Naive B cell (primary cell): Measurements from ENCODE around the gene CCDC33. TPM values are rescaled to one million over a fixed set of nuclear protein-coding genes. Genes with fewer than 3 reads are reported as not detected.
"Not testable (repeated sequence)": the region's sequence is repeated elsewhere in the genome, so short reads cannot be mapped to it uniquely, and the experiment has no call there.

Source experiments
- ATAC-seq, 2 donors: fragments of 150-1000 bp; cut with Tn5 transposase; 2 replicates each; pipeline ENCODE4 v1.10.0; 2021; ENCODE audit warnings: low read depth in 2 of 2, mild to moderate bottlenecking in 2 of 2, moderate library complexity in 2 of 2
- DNase-seq: peaks from one replicate; pipeline ENCODE4 v3.0.0; 2022
- H3K27ac Mint-ChIP-seq, 6 donors: one replicate each; pipeline ENCODE4 v1.8.0; 2020 to 2022; ENCODE audit warnings: mild to moderate bottlenecking in 6 of 6, mixed read lengths in 6 of 6, moderate library complexity in 5 of 6, inconsistent platforms in 2 of 6
- H3K27me3 Mint-ChIP-seq, 3 donors: one replicate each; pipeline ENCODE4 v1.8.0; 2021 to 2022; ENCODE audit warnings: mixed read lengths in 3 of 3, mild to moderate bottlenecking in 1 of 3
- H3K36me3 Mint-ChIP-seq, 2 donors: one replicate each; pipeline ENCODE4 v1.8.0; 2020 to 2022; ENCODE audit warnings: mixed read lengths in 2 of 2, inconsistent platforms in 1 of 2, mild to moderate bottlenecking in 1 of 2
- H3K4me1 Mint-ChIP-seq, 3 donors: one replicate each; pipeline ENCODE4 v1.8.0; 2020 to 2022; ENCODE audit warnings: mixed read lengths in 3 of 3, inconsistent platforms in 1 of 3, mild to moderate bottlenecking in 1 of 3, moderate library complexity in 1 of 3
- H3K4me3 Mint-ChIP-seq, 8 donors: one replicate each; pipeline ENCODE4 v1.8.0; 2020 to 2022; ENCODE audit warnings: mild to moderate bottlenecking in 8 of 8, mixed read lengths in 8 of 8, moderate library complexity in 8 of 8, inconsistent platforms in 2 of 8
- H3K9me3 Mint-ChIP-seq, 7 donors: one replicate each; pipeline ENCODE4 v1.8.0; 2020 to 2022; ENCODE audit warnings: mixed read lengths in 7 of 7, mild to moderate bottlenecking in 5 of 7, inconsistent platforms in 2 of 7, moderate library complexity in 1 of 7
- polyA plus RNA-seq, 6 donors: library from polyadenylated mRNA; unstranded; fragments of 300-500 nt; fragmentation: Illumina TruSeq; gene quantifications; one replicate each; pipeline ENCODE4 v1.2.3, GENCODE V29; 2021; ENCODE audit warnings: low read depth in 6 of 6

CCDC33 gene
- polyA plus RNA-seq, 6 donors from 2014 or later: not detected

DNA sequence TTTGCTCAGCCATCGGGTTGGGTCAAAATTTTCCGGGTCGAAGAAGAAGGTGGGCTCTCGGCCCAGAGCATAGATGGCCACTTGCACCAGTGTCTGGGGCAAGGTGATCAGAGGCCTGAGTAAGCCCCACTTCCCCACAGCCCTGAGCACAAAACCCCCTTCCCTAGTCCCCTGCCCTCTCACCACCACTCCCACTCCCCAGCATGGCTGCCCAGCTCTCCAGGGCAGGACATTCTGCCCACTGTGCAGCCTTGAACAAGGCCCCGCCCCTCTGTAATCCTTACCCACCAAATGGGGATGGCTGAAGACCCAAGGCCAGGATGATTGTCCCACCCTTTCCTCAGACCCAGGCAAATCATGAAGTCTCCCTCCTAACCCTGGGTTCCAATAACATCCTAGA lies 102.5 kb downstream of the CCDC33 start:
- Mint-ChIP-seq H3K9me3 (peaks cover 0 to 2% (median 0%) of the 10 kb centered on the region in 7 donors), H3K4me1 (peaks cover 0 to 3% (median 0%) of the 10 kb centered on the region in 3 donors), H3K4me3 (no peak overlapping the region), H3K36me3 (no peaks in the 10 kb centered on the region), H3K27ac (peak overlapping the region in 1 of 6 donors; percentile 71), H3K27me3 (peaks cover 5 to 42% (median 12%) of the 10 kb centered on the region in 3 donors)
- ATAC-seq (no peak), DNase-seq (no peak)

GRCh38 chr15:74339371-74339770 lies 103.2 kb downstream of the CCDC33 start:
- Mint-ChIP-seq H3K27me3 (peaks cover 5 to 37% (median 13%) of the 10 kb centered on the region in 3 donors), H3K9me3 (peaks cover 0 to under 1% (median 0%) of the 10 kb centered on the region in 7 donors), H3K4me1 (peaks cover 0 to 3% (median 0%) of the 10 kb centered on the region in 3 donors), H3K36me3 (no peaks in the 10 kb centered on the region), H3K4me3 (no peak overlapping the region), H3K27ac (no peak overlapping the region)
- DNase-seq: no peak
- ATAC-seq: no peak

GRCh38 chr15:74340150-74340549 lies 104.0 kb downstream of the CCDC33 start:
- Mint-ChIP-seq H3K36me3 (no peaks in the 10 kb centered on the region), H3K4me3 (no peak overlapping the region), H3K4me1 (peaks cover 0 to 3% (median 0%) of the 10 kb centered on the region in 3 donors), H3K27me3 (peaks cover 5 to 37% (median 14%) of the 10 kb centered on the region in 3 donors), H3K9me3 (no peaks in the 10 kb centered on the region), H3K27ac (no peak overlapping the region)
- ATAC-seq (no peak), DNase-seq (no peak)

DNA sequence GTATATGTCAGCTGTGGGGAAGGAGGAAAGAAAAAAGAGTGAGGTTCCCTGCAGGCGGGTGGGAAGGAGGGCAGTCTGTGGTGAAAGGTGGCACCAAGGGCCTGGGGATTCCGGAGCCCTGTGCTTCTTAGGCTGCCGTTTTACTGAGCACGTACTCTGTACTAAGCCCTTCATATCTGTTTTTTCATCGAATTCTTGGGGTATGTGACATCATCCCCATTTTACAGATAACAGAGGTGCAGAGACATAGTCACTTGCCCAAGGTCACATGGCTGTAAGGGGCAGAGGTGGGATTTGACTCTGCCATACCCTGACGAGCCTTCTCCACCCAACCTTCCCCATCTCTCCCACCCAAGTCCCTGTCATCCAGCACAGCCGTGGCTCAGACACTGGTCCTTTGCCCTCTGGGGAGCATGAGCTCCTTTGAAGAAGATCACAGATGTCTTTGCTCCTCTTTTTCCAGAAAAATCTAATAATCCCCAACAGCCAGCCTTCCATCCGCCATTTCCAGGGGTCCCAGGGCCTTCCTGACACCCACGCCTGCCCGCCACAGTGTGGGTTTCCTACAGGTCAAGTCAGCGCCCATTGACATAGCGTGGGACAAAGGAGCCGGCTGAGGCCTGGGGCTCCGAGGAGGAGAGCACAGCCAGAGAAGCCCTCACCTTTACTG lies 107.1 kb downstream of the CCDC33 start:
- peak overlapping the region in 2 of 6 donors; percentile 39 to 51 for H3K27ac Mint-ChIP-seq
- no peaks in the 10 kb centered on the region for H3K9me3 Mint-ChIP-seq
- no peak overlapping the region for H3K4me3 Mint-ChIP-seq
- no peaks in the 10 kb centered on the region for H3K4me1 Mint-ChIP-seq
- ATAC-seq (no peak), DNase-seq (no peak)
- no peaks in the 10 kb centered on the region for H3K36me3 Mint-ChIP-seq
- peaks cover 11 to 42% (median 24%) of the 10 kb centered on the region in 3 donors for H3K27me3 Mint-ChIP-seq

DNA sequence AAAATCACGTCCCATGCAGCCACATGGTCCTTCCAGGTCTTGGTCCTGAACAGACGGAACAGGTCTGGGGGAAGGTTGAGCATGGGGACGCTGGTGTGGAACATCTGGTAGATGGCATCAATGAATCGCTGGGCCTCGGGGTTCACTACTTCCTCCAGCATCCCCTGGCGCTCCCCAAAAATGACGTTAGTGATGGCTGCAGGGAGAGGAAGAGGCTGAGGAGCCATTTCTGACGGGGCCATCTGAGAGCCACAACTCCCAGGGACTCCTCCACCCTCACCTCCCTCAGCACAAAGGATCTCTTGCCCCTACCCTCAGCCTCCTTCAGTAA lies 107.6 kb downstream of the CCDC33 start:
- Mint-ChIP-seq H3K27me3 (peaks cover 11 to 41% (median 24%) of the 10 kb centered on the region in 3 donors), H3K9me3 (no peaks in the 10 kb centered on the region), H3K4me3 (no peak overlapping the region), H3K36me3 (no peaks in the 10 kb centered on the region), H3K27ac (no peak overlapping the region), H3K4me1 (no peaks in the 10 kb centered on the region)
- ATAC-seq (no peak), DNase-seq (no peak)

DNA sequence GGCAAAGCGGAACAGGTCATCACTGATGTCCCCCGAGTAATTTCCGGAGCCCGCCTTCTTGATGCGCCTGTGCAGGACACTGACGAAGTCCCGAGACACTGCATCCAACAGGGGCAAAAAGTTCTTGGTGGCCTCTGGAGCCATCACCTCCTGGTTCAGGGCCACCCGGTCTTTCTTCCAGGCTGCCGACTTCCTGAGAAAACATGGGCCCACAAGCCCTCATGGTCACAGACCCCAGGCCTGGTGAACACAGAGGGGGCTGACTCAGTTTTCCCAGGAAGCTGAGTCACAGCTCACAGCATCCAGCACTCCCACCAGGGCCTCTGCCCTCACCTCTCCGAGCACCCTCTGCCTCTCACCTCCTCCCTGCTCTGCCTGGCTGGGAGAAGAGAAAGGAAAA lies 108.9 kb downstream of the CCDC33 start:
- Mint-ChIP-seq H3K27me3 (peaks cover 11 to 28% (median 24%) of the 10 kb centered on the region in 3 donors), H3K27ac (no peak overlapping the region), H3K9me3 (no peaks in the 10 kb centered on the region), H3K36me3 (no peaks in the 10 kb centered on the region), H3K4me3 (no peak overlapping the region), H3K4me1 (no peaks in the 10 kb centered on the region)
- DNase-seq: no peak
- no peak for ATAC-seq

DNA sequence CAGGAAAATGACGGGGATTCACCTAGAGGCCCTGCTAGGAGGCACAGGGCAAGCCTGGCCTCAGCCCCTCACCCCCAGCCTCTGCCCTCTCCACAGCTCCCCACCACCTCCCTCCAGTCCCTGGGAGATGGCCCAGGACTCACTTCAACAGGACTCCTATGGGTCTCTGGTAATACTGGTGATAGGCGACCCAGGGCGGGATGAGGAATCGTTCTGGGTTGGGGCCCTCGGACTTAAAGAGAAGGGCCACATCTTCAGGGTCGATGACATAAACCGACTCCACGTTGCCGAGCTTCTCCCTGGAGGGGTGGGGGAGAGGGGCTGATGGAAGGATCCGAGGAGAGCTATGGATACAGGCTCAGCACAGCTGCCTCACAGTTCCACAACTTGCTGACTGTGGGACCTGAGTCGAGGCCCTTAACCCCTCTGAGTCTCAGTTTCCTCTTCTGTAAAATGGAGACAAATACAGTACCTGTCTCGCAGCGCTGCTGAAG lies 111.7 kb downstream of the CCDC33 start:
- Mint-ChIP-seq H3K27ac (no peak overlapping the region), H3K36me3 (no peaks in the 10 kb centered on the region), H3K4me3 (no peak overlapping the region), H3K27me3 (peaks cover 6 to 31% (median 22%) of the 10 kb centered on the region in 3 donors), H3K4me1 (no peaks in the 10 kb centered on the region), H3K9me3 (peaks cover 0 to under 1% (median 0%) of the 10 kb centered on the region in 7 donors)
- DNase-seq: no peak
- ATAC-seq: no peak

GRCh38 chr15:74349241-74349778 lies 113.2 kb downstream of the CCDC33 start:
- H3K27me3 Mint-ChIP-seq: peaks cover 7 to 22% (median 17%) of the 10 kb centered on the region in 3 donors
- DNase-seq (no peak), ATAC-seq (no peak)
- H3K4me1 Mint-ChIP-seq: no peaks in the 10 kb centered on the region
- peaks cover 1 to 16% (median 8%) of the 10 kb centered on the region in 7 donors for H3K9me3 Mint-ChIP-seq
- peak overlapping the region in 1 of 6 donors; percentile 63 for H3K27ac Mint-ChIP-seq
- no peak overlapping the region for H3K4me3 Mint-ChIP-seq
- peaks cover 0 to 2% of the 10 kb centered on the region in 2 donors for H3K36me3 Mint-ChIP-seq

DNA sequence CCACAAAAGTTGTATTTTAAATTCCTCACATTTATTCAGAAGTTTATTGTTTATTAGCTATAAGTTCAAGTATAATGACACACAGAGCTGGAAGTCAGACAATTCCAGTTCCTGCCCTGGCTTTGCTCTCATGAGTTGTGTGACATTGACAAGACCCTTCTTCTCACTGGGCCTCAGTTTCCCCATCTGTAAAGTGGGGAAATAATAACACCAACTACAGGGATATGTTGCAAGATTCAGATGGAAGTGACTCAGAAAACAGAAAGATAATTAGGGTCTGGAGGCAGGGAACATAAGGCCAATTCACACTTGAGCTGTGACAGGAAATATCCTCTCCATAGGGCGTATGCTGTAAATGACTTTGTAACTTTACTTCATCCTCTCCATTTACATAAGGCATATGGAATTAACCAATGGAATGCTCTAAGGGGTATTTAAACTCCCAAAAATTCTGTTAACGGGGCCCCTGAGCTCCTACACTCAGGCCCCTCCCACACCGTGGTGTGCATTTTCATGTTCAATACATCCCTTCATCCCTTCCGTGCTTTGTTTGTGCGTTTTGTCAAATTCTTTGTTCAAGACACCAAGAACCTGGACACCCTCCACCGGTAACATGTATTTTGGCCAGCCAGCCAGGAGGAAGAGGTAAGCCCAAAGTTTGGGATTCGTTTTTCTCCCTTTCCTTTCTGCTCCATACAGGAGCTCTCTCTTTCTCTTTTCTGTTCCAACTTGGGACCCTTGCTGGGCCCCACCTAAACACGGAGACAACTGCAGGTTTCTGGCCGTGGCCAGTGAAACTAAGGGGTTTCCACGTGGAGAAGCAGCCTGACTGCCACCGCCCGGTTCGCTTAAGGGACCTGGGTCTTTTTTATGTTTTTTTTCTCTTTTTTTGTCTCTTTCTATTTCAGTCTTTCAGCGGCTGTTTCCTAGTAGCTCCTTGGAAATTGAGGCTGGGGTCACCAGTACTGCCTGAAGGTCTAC lies 114.5 kb downstream of the CCDC33 start:
- no peak for DNase-seq
- Mint-ChIP-seq H3K4me1 (no peaks in the 10 kb centered on the region), H3K4me3 (no peak overlapping the region), H3K27ac (peak overlapping the region in 1 of 6 donors; percentile 81), H3K27me3 (peaks cover 15 to 29% (median 26%) of the 10 kb centered on the region in 3 donors), H3K36me3 (peaks cover 0 to 15% of the 10 kb centered on the region in 2 donors), H3K9me3 (peaks cover 8 to 26% (median 18%) of the 10 kb centered on the region in 7 donors)
- no peak for ATAC-seq

- DNase-seq: no peak
Observed at GRCh38 chr15:74351670-74352069, 115.5 kb downstream of the CCDC33 start.

DNA sequence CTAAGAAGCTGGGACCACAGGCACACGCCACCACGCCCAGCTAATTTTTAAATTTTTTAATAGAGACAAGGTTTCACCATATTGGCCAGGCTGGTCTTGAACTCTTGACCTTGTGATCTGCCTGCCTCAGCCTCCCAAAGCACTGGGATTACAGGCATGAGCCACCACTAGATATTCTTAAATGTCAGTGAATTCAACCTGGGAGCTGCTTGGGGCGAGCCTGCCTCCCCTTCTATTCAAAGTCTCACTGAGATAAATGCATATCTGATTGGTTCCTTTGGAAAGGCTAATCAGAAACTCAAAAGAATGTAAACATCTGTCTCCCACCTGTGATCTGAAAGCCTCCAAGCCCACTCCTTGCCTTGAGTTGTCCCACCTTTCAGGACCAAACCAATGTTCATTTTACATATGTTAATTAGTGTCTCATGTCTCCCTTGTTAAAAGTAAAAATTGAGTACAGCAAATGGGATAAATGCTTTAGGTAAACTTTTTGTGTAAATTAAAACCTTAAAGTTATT lies 116.3 kb downstream of the CCDC33 start:
- H3K36me3 Mint-ChIP-seq: peaks cover 0 to 16% of the 10 kb centered on the region in 2 donors
- DNase-seq: no peak
- H3K27me3 Mint-ChIP-seq: peaks cover 10 to 26% (median 20%) of the 10 kb centered on the region in 3 donors
- no peak overlapping the region for H3K27ac Mint-ChIP-seq
- H3K4me3 Mint-ChIP-seq: no peak overlapping the region
- H3K9me3 Mint-ChIP-seq: peaks cover 8 to 26% (median 18%) of the 10 kb centered on the region in 7 donors
- H3K4me1 Mint-ChIP-seq: no peaks in the 10 kb centered on the region
- ATAC-seq: no peak

More at GRCh38 chr15:74351670-74352069, 115.5 kb downstream of the CCDC33 start:
- H3K9me3 Mint-ChIP-seq: peaks cover 8 to 26% (median 18%) of the 10 kb centered on the region in 7 donors
- H3K36me3 Mint-ChIP-seq: peaks cover 0 to 16% of the 10 kb centered on the region in 2 donors
- H3K27ac Mint-ChIP-seq: no peak overlapping the region
- no peak for ATAC-seq
- no peak overlapping the region for H3K4me3 Mint-ChIP-seq
- H3K4me1 Mint-ChIP-seq: no peaks in the 10 kb centered on the region
- peaks cover 12 to 26% (median 23%) of the 10 kb centered on the region in 3 donors for H3K27me3 Mint-ChIP-seq

GRCh38 chr15:74353992-74354391 lies 117.9 kb downstream of the CCDC33 start:
- H3K36me3 Mint-ChIP-seq: peaks cover 0 to 16% of the 10 kb centered on the region in 2 donors
- ATAC-seq, DNase-seq, H3K27ac Mint-ChIP-seq, H3K4me3 Mint-ChIP-seq, H3K4me1 Mint-ChIP-seq: not testable (repeated sequence)
- H3K27me3 Mint-ChIP-seq: peaks cover 9 to 26% (median 17%) of the 10 kb centered on the region in 3 donors
- peaks cover 8 to 26% (median 18%) of the 10 kb centered on the region in 7 donors for H3K9me3 Mint-ChIP-seq

GRCh38 chr15:74356050-74356449 lies 119.9 kb downstream of the CCDC33 start:
- not testable (repeated sequence) for H3K4me1 Mint-ChIP-seq, H3K27ac Mint-ChIP-seq, ATAC-seq, DNase-seq, H3K4me3 Mint-ChIP-seq
- Mint-ChIP-seq H3K27me3 (peaks cover 9 to 22% (median 17%) of the 10 kb centered on the region in 3 donors), H3K9me3 (peaks cover 8 to 26% (median 18%) of the 10 kb centered on the region in 7 donors), H3K36me3 (peaks cover 0 to 16% of the 10 kb centered on the region in 2 donors)
